Peyer's patch (tissue), 4 donors: ENCODE data around the gene OR52D1. TPM values are rescaled to one million over a fixed set of nuclear protein-coding genes. Genes with fewer than 3 reads are reported as not detected.

Source experiments
- DNase-seq, 3 donors: peaks; one replicate each; pipeline ENCODE4 v3.0.0-alpha.2; 2017 to 2019
- H3K27ac ChIP-seq, 4 donors: fragments of 200-600 bp; sonication (generic); one replicate each; pipeline ENCODE4 v1.5.1; 2016 to 2019
- H3K27me3 ChIP-seq, 2 donors: fragments of 200-600 bp; sonication (generic); one replicate each; pipeline ENCODE4 v1.5.1; 2019
- H3K36me3 ChIP-seq, 3 donors: fragments of 200-600 bp; sonication (generic); one replicate each; pipeline ENCODE4 v1.5.1; 2016 to 2019
- H3K4me1 ChIP-seq, 4 donors: fragments of 200-600 bp; sonication (generic); one replicate each; pipeline ENCODE4 v1.5.1; 2016 to 2019
- H3K4me3 ChIP-seq, 4 donors: fragments of 200-600 bp; sonication (generic); 1 replicate in 3 of 4; 2 replicates in 1 of 4; pipeline ENCODE4 v1.5.1; 2016 to 2019; ENCODE audit warnings: mild to moderate bottlenecking in 1 of 4
- H3K9me3 ChIP-seq, 4 donors: fragments of 200-600 bp; sonication (generic); one replicate each; pipeline ENCODE4 v1.5.1; 2016 to 2019; ENCODE audit warnings: mild to moderate bottlenecking in 1 of 4
- CTCF ChIP-seq, 6 experiments: fragments of 450-650 bp in 4 of 6; fragments of 200-600 bp in 2 of 6; sonication (generic) in 1 of 6; IDR thresholded peaks; one replicate each; pipeline ENCODE4 v1.5.1; 2017 to 2019; ENCODE audit warnings: antibody characterized with exemption in 6 of 6, mild to moderate bottlenecking in 3 of 6, moderate library complexity in 1 of 6
- POLR2A ChIP-seq, 2 donors: fragments of 450-650 bp; IDR thresholded peaks; one replicate each; pipeline ENCODE4 v1.5.1; 2017; ENCODE audit warnings: antibody characterized with exemption in 2 of 2, mild to moderate bottlenecking in 2 of 2, moderate library complexity in 2 of 2
- total RNA-seq, 4 donors: library from RNA; depleted of rRNA; stranded (reverse); fragments of >200 nt; gene quantifications; one replicate each; pipeline ENCODE4 v1.1.0, GENCODE V29; 2016

Gene OR52D1
- total RNA-seq, 4 donors from 2014 or later = not detected

- Histone ChIP-seq H3K27ac (no peak overlapping the region), H3K27me3 (no peaks in the 10 kb centered on the region)
These were observed 2.1 kb upstream of the OR52D1 start for GRCh38 chr11:5486421-5486820.

GRCh38 chr11:5488798-5489399 is 414 bp downstream of the OR52D1 start:
- no peak overlapping the region for H3K27ac ChIP-seq
- no peak for TF ChIP-seq CTCF (IDR thresholded peaks at IDR 0.05)
- H3K36me3 ChIP-seq = no peaks in the 10 kb centered on the region
- no peaks in the 10 kb centered on the region for H3K9me3 ChIP-seq
- no peak for DNase-seq
- no peak overlapping the region for H3K4me3 ChIP-seq
- no peaks in the 10 kb centered on the region for H3K27me3 ChIP-seq
- no peaks in the 10 kb centered on the region for H3K4me1 ChIP-seq

More at GRCh38 chr11:5486421-5486820, 2.1 kb upstream of the OR52D1 start:
- Histone ChIP-seq H3K9me3 (no peaks in the 10 kb centered on the region), H3K4me3 (no peak overlapping the region), H3K36me3 (no peaks in the 10 kb centered on the region), H3K4me1 (no peaks in the 10 kb centered on the region)
- TF ChIP-seq POLR2A (IDR thresholded peaks at IDR 0.05) = no peak
- TF ChIP-seq CTCF (IDR thresholded peaks at IDR 0.05) = no peak
- DNase-seq = no peak

GRCh38 chr11:5489576-5490357 is 1.3 kb downstream of the OR52D1 start:
- Histone ChIP-seq H3K36me3 (no peaks in the 10 kb centered on the region), H3K27ac (no peak overlapping the region), H3K27me3 (no peaks in the 10 kb centered on the region), H3K4me3 (no peak overlapping the region), H3K4me1 (no peaks in the 10 kb centered on the region), H3K9me3 (no peaks in the 10 kb centered on the region)
- TF ChIP-seq CTCF (IDR thresholded peaks at IDR 0.05) = no peak
- DNase-seq = no peak

- no peaks in the 10 kb centered on the region for H3K9me3 ChIP-seq
- DNase-seq = no peak
- H3K27me3 ChIP-seq = no peaks in the 10 kb centered on the region
- H3K4me1 ChIP-seq = no peaks in the 10 kb centered on the region
- TF ChIP-seq POLR2A (IDR thresholded peaks at IDR 0.05) (no peak), CTCF (IDR thresholded peaks at IDR 0.05) (no peak)
- no peaks in the 10 kb centered on the region for H3K36me3 ChIP-seq
- no peak overlapping the region for H3K4me3 ChIP-seq
- H3K27ac ChIP-seq = no peak overlapping the region
These were observed 11.2 kb downstream of the OR52D1 start for GRCh38 chr11:5499671-5500070.

- H3K36me3 ChIP-seq = no peaks in the 10 kb centered on the region
These were observed 11.9 kb downstream of the OR52D1 start for GRCh38 chr11:5500393-5500801.

More at GRCh38 chr11:5500393-5500801, 11.9 kb downstream of the OR52D1 start:
- TF ChIP-seq POLR2A (IDR thresholded peaks at IDR 0.05) (no peak), CTCF (IDR thresholded peaks at IDR 0.05) (no peak)
- no peak for DNase-seq
- Histone ChIP-seq H3K4me1 (no peaks in the 10 kb centered on the region), H3K9me3 (no peaks in the 10 kb centered on the region), H3K27me3 (no peaks in the 10 kb centered on the region), H3K27ac (no peak overlapping the region), H3K4me3 (no peak overlapping the region)
